Measurements from ENCODE around the gene CDH13.

DNA sequence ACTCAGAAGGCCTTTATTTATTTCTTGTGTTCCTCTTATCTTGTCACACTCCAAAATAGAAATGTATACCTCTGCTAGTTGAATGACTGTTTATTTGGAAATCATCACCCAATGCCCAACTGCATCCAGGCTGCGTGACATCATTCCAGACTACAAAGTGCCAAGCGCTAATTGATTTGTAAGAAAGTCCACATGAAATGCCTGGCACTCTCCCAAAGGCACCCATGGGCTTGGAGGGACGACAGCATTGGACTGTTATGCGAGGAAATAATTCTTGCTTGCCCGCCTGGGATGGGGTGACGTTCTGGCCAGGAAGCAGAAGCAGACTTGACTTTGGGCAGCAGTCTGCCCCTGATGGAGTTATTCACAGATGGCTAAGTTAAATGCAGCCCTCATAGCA, 165.9 kb downstream of the CDH13 start:
- TF ChIP-seq, protein P1, sequence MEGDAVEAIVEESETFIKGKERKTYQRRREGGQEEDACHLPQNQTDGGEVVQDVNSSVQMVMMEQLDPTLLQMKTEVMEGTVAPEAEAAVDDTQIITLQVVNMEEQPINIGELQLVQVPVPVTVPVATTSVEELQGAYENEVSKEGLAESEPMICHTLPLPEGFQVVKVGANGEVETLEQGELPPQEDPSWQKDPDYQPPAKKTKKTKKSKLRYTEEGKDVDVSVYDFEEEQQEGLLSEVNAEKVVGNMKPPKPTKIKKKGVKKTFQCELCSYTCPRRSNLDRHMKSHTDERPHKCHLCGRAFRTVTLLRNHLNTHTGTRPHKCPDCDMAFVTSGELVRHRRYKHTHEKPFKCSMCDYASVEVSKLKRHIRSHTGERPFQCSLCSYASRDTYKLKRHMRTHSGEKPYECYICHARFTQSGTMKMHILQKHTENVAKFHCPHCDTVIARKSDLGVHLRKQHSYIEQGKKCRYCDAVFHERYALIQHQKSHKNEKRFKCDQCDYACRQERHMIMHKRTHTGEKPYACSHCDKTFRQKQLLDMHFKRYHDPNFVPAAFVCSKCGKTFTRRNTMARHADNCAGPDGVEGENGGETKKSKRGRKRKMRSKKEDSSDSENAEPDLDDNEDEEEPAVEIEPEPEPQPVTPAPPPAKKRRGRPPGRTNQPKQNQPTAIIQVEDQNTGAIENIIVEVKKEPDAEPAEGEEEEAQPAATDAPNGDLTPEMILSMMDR (IDR thresholded peaks at IDR 0.05; ENCODE audit: insufficient read depth, low read length): no peak
- TF ChIP-seq GABPA (IDR thresholded peaks at IDR 0.05; ENCODE audit: low read depth) (no peak), POLR2AphosphoS5 (IDR thresholded peaks at IDR 0.05; ENCODE audit: low read depth) (no peak)
